CD4-positive, alpha-beta T cell (primary cell): ENCODE data around the gene COL4A2. TPM values are rescaled to one million over a fixed set of nuclear protein-coding genes. Genes with fewer than 3 reads are reported as not detected.

ENCODE experiments used
- ATAC-seq: fragments of 200-7000 bp; cut with Tn5 transposase; one replicate; pipeline ENCODE4 v1.10.0; 2022; ENCODE audit warnings: mild to moderate bottlenecking; ENCODE audit not compliant: poor library complexity
- CTCF ChIA-PET: fragments of 350-600 bp; sonication (Branson Sonifier 250); formaldehyde crosslinking; loops from one replicate; lab custom pipeline; 2021; ENCODE audit warnings: antibody characterized with exemption, inconsistent platforms; lab: Charles Lee
- POLR2A ChIA-PET: fragments of 350-600 bp; sonication (Branson Sonifier 250); formaldehyde crosslinking; loops from one replicate; lab custom pipeline; 2021; ENCODE audit warnings: antibody characterized with exemption, inconsistent platforms; lab: Charles Lee
- DNase-seq, 14 experiments: peaks; one replicate each; pipeline ENCODE4 v3.0.0-alpha.2; 2013 to 2020; ENCODE audit warnings: mixed read lengths in 2 of 14
- H3K27ac ChIP-seq, 2 donors: one replicate each; pipeline versions ENCODE4 v1.5.1 to v1.7.0; 2013; ENCODE audit warnings: low read length in 2 of 2, low read depth in 1 of 2, mild to moderate bottlenecking in 1 of 2
- H3K27me3 ChIP-seq, 2 experiments: 1 replicate in 1 of 2; 2 replicates in 1 of 2; pipeline versions ENCODE4 v1.6.1 to v1.7.0; 2013; ENCODE audit warnings: low read length in 2 of 2, control low read depth in 1 of 2, mild to moderate bottlenecking in 1 of 2, moderate library complexity in 1 of 2; ENCODE audit not compliant: insufficient read depth in 2 of 2, control insufficient read depth in 1 of 2
- H3K36me3 ChIP-seq: one replicate; pipeline ENCODE4 v1.6.1; 2013; ENCODE audit warnings: low read length, control low read depth; ENCODE audit not compliant: insufficient read depth
- H3K4me1 ChIP-seq: one replicate; pipeline ENCODE4 v1.6.1; 2013; ENCODE audit warnings: low read length, control low read depth; ENCODE audit not compliant: insufficient read depth
- H3K4me3 ChIP-seq: one replicate; pipeline ENCODE4 v1.5.1; 2013; ENCODE audit warnings: mild to moderate bottlenecking, low read length, moderate library complexity
- H3K9me3 ChIP-seq, 2 experiments: 1 replicate in 1 of 2; 2 replicates in 1 of 2; pipeline versions ENCODE4 v1.6.1 to v1.7.0; 2013; ENCODE audit warnings: low read length in 2 of 2, mild to moderate bottlenecking in 2 of 2, control low read depth in 1 of 2, moderate library complexity in 1 of 2; ENCODE audit not compliant: control insufficient read depth in 1 of 2, insufficient read depth in 1 of 2
- H3K27ac Mint-ChIP-seq: one replicate; pipeline ENCODE4 v1.8.0; 2020; ENCODE audit warnings: mixed read lengths
- H3K27me3 Mint-ChIP-seq: one replicate; pipeline ENCODE4 v1.8.0; 2021; ENCODE audit warnings: mixed read lengths
- H3K36me3 Mint-ChIP-seq: one replicate; pipeline ENCODE4 v1.8.0; 2021; ENCODE audit warnings: low read depth, mixed read lengths
- H3K4me1 Mint-ChIP-seq: one replicate; pipeline ENCODE4 v1.8.0; 2021; ENCODE audit warnings: low read depth, mixed read lengths
- H3K4me3 Mint-ChIP-seq: one replicate; pipeline ENCODE4 v1.8.0; 2020; ENCODE audit warnings: mild to moderate bottlenecking, mixed read lengths
- H3K9me3 Mint-ChIP-seq: one replicate; pipeline ENCODE4 v1.8.0; 2020; ENCODE audit warnings: mixed read lengths
- CTCF ChIP-seq: fragments of 200-600 bp; IDR thresholded peaks from one replicate; pipeline ENCODE4 v1.8.0; 2022; ENCODE audit warnings: antibody characterized with exemption, mild to moderate bottlenecking
- intact Hi-C, 2 experiments: fragments of 100-400 bp; cut with DNase I in 1 of 2; cut with micrococcal nuclease in 1 of 2; formaldehyde crosslinking; loops; one replicate each; pipeline versions ENCODE4 v1.15.1 to v1.9.0; 2023 to 2025; cut with DNase I, micrococcal nuclease
- total RNA-seq, 174 experiments: library from RNA in 2 of 174; stranded (reverse) in 2 of 174; gene quantifications; one replicate each; pipeline ENCODE4 v1.2.3 and lab custom pipeline; 2021 to 2026

Gene COL4A2
- total RNA-seq, 2 experiments from 2014 or later: not detected

GRCh38 chr13:110495376-110495775, 188.3 kb downstream of the COL4A2 start:
- TF ChIP-seq CTCF: no peak
- peaks cover 0 to 14% of the 10 kb centered on the region in 2 experiments for H3K9me3 ChIP-seq

GRCh38 chr13:110495881-110496280, 188.8 kb downstream of the COL4A2 start:
- Mint-ChIP-seq H3K9me3 (no peaks in the 10 kb centered on the region), H3K27me3 (peaks cover 4% of the 10 kb centered on the region), H3K4me3 (no peak overlapping the region), H3K27ac (no peak overlapping the region), H3K36me3 (no peaks in the 10 kb centered on the region), H3K4me1 (no peaks in the 10 kb centered on the region)
- DNase-seq (no peak), ATAC-seq (no peak)
- CTCF ChIA-PET: no interaction called here
- Histone ChIP-seq H3K9me3 (peaks cover 0 to 14% of the 10 kb centered on the region in 2 experiments), H3K4me1 (no peaks in the 10 kb centered on the region), H3K4me3 (no peak overlapping the region), H3K36me3 (no peaks in the 10 kb centered on the region), H3K27me3 (no peaks in the 10 kb centered on the region), H3K27ac (no peak overlapping the region)
- intact Hi-C loops: no loop called here
- POLR2A ChIA-PET: no interaction called here
- TF ChIP-seq CTCF: no peak

More at GRCh38 chr13:110495376-110495775, 188.3 kb downstream of the COL4A2 start:
- ChIA-PET CTCF (no interaction called here), POLR2A (no interaction called here)
- H3K4me1 Mint-ChIP-seq: no peaks in the 10 kb centered on the region
- DNase-seq (no peak), ATAC-seq (no peak)
- H3K9me3 Mint-ChIP-seq: no peaks in the 10 kb centered on the region
- Histone ChIP-seq H3K36me3 (no peaks in the 10 kb centered on the region), H3K27ac (no peak overlapping the region), H3K4me1 (no peaks in the 10 kb centered on the region), H3K4me3 (no peak overlapping the region), H3K27me3 (no peaks in the 10 kb centered on the region)
- intact Hi-C loops: no loop called here
- H3K27me3 Mint-ChIP-seq: no peaks in the 10 kb centered on the region
- H3K4me3 Mint-ChIP-seq: no peak overlapping the region
- H3K27ac Mint-ChIP-seq: no peak overlapping the region
- no peaks in the 10 kb centered on the region for H3K36me3 Mint-ChIP-seq

DNA sequence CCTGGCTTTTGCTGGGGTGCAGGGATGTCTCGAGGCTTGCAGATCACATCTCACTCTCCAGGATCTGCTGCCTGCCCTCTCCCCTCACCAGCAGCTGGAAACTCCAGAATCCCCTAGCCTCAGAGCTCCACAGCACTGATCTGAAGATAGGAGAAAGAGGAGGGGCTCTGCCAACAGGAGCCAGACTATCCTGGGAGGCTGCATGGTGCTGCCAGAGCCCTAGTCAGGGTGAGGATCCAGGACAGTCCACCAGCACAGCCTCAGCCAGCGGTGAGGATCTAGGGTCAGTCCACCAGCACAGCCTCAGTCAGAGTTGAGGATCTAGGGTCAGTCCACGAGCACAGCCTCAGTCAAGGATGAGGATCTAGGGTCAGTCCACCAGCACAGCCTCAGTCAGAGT, 189.2 kb downstream of the COL4A2 start:
- Mint-ChIP-seq H3K27ac (no peak overlapping the region), H3K9me3 (no peaks in the 10 kb centered on the region), H3K4me3 (no peak overlapping the region), H3K4me1 (no peaks in the 10 kb centered on the region), H3K27me3 (peaks cover 6% of the 10 kb centered on the region), H3K36me3 (no peaks in the 10 kb centered on the region)
- Histone ChIP-seq H3K27ac (no peak overlapping the region), H3K9me3 (peaks cover 0 to 18% of the 10 kb centered on the region in 2 experiments), H3K4me1 (no peaks in the 10 kb centered on the region), H3K36me3 (no peaks in the 10 kb centered on the region), H3K4me3 (no peak overlapping the region), H3K27me3 (no peaks in the 10 kb centered on the region)
- DNase-seq (no peak), ATAC-seq (no peak)
- intact Hi-C loops: no loop called here
- ChIA-PET CTCF (no interaction called here), POLR2A (no interaction called here)
- no peak for TF ChIP-seq CTCF
